DND-41 (cell line): Measurements from ENCODE around the gene ACSL3.

Experiments used
- ATAC-seq: fragments of 200-7000 bp; cut with Tn5 transposase; 3 replicates; pipeline ENCODE4 v1.9.1; 2021; ENCODE audit warnings: low read depth; ENCODE audit not compliant: insufficient read depth
- DNase-seq: peaks from one replicate; pipeline ENCODE4 v3.0.0-alpha.2; 2020
- H2AFZ ChIP-seq: 2 replicates; pipeline ENCODE4 v1.6.0; 2012; ENCODE audit warnings: low read depth, low read length
- H3K27ac ChIP-seq: 2 replicates; pipeline ENCODE4 v1.5.1; 2012; ENCODE audit warnings: low read length, inconsistent platforms
- H3K27me3 ChIP-seq: fragments of 200-600 bp; sonication (generic); 2 replicates; pipeline ENCODE4 v1.6.0; 2012; ENCODE audit warnings: low read length, mild to moderate bottlenecking, inconsistent platforms; ENCODE audit not compliant: insufficient read depth, poor library complexity
- H3K36me3 ChIP-seq: 2 replicates; pipeline ENCODE4 v1.5.1; 2012; ENCODE audit warnings: low read length, inconsistent platforms; ENCODE audit not compliant: insufficient read depth
- H3K4me1 ChIP-seq: 2 replicates; pipeline ENCODE4 v1.5.1; 2012; ENCODE audit warnings: mild to moderate bottlenecking, low read length; ENCODE audit not compliant: insufficient read depth
- H3K4me2 ChIP-seq: 2 replicates; pipeline ENCODE4 v1.6.0; 2012; ENCODE audit warnings: mild to moderate bottlenecking, moderate library complexity, low read length, inconsistent platforms; ENCODE audit not compliant: insufficient read depth
- H3K4me3 ChIP-seq, 2 experiments: fragments of 200-600 bp in 1 of 2; shearing (Covaris generic) in 1 of 2; 2 replicates each; pipeline ENCODE4 v1.5.1; 2012 to 2016; ENCODE audit warnings: inconsistent platforms in 2 of 2, low read length in 2 of 2, mild to moderate bottlenecking in 2 of 2, low read depth in 1 of 2, moderate library complexity in 1 of 2
- H3K79me2 ChIP-seq: 2 replicates; pipeline ENCODE4 v1.6.0; 2012; ENCODE audit warnings: low read length, inconsistent platforms; ENCODE audit not compliant: insufficient read depth
- H3K9ac ChIP-seq: 2 replicates; pipeline ENCODE4 v1.6.0; 2012; ENCODE audit warnings: low read depth, mild to moderate bottlenecking, inconsistent platforms, low read length, moderate library complexity
- H3K9me3 ChIP-seq: 2 replicates; pipeline ENCODE4 v1.5.1; 2012; ENCODE audit warnings: low read length, moderate library complexity, mild to moderate bottlenecking, inconsistent platforms; ENCODE audit not compliant: insufficient read depth, severe bottlenecking
- H4K20me1 ChIP-seq: 2 replicates; pipeline ENCODE4 v1.6.0; 2012; ENCODE audit warnings: low read length; ENCODE audit not compliant: insufficient read depth
- CTCF ChIP-seq: IDR thresholded peaks from 2 replicates; pipeline ENCODE4 v1.5.1; 2012; ENCODE audit warnings: borderline replicate concordance, low read length, moderate library complexity, mild to moderate bottlenecking; ENCODE audit not compliant: poor library complexity, severe bottlenecking; ENCODE audit errors: extremely low read depth
- EZH2 ChIP-seq: IDR thresholded peaks from 3 replicates; pipeline ENCODE4 v1.6.1; 2012; ENCODE audit warnings: borderline replicate concordance, low read depth, mild to moderate bottlenecking, moderate library complexity, low read length, inconsistent platforms; ENCODE audit not compliant: severe bottlenecking

ACSL3 gene

GRCh38 chr2:222859786-222860612 lies 837 bp upstream of the ACSL3 start:
- Histone ChIP-seq H3K36me3 (peaks cover 5% of the 10 kb centered on the region; the same call in 1 of the 2 replicates), H3K9ac (peak overlapping the region; percentile 97), H3K4me1 (peaks cover 41% of the 10 kb centered on the region), H3K4me2 (peak overlapping the region; percentile 82), H2AFZ (peak overlapping the region; percentile 38), H3K79me2 (peaks cover 42% of the 10 kb centered on the region), H3K27me3 (no peaks in the 10 kb centered on the region), H3K4me3 (peak overlapping the region; percentile 94 to 99; a peak in 3 of 4 replicates), H4K20me1 (peaks cover 33% of the 10 kb centered on the region), H3K9me3 (no peaks in the 10 kb centered on the region), H3K27ac (peak overlapping the region; percentile 45; the same call in 1 of the 2 replicates)
- TF ChIP-seq EZH2, result no peak
- ATAC-seq, result no peak
- DNase-seq, result no peak

- peak overlapping the region; percentile 90 for H3K27ac ChIP-seq
- H3K9me3 ChIP-seq, result no peaks in the 10 kb centered on the region
- H3K27me3 ChIP-seq, result no peaks in the 10 kb centered on the region
- H3K4me3 ChIP-seq, result peak overlapping the region; percentile 94 to 99
- H3K36me3 ChIP-seq, result peaks cover 5% of the 10 kb centered on the region; the same call in 1 of the 2 replicates
- peaks cover 58% of the 10 kb centered on the region for H3K79me2 ChIP-seq
- DNase-seq (peak; percentile 42), ATAC-seq (peak; percentile 18; the same call in 2 of the 3 replicates)
- peaks cover 45% of the 10 kb centered on the region for H3K4me1 ChIP-seq
- peaks cover 47% of the 10 kb centered on the region for H4K20me1 ChIP-seq
- TF ChIP-seq CTCF, result no peak
- peak overlapping the region; percentile 97 for H3K9ac ChIP-seq
- H3K4me2 ChIP-seq, result peak overlapping the region; percentile 82
- peak overlapping the region; percentile 79 for H2AFZ ChIP-seq
Observed at GRCh38 chr2:222861411-222862105, 722 bp downstream of the ACSL3 start.

GRCh38 chr2:222862106-222862908 lies 1.5 kb downstream of the ACSL3 start:
- peaks cover 54% of the 10 kb centered on the region for H4K20me1 ChIP-seq
- no peak for TF ChIP-seq EZH2
- peak; percentile 40 for TF ChIP-seq CTCF
- H3K79me2 ChIP-seq, result peaks cover 65% of the 10 kb centered on the region
- no peaks in the 10 kb centered on the region for H3K27me3 ChIP-seq
- peak overlapping the region; percentile 90 for H3K27ac ChIP-seq
- DNase-seq (no peak), ATAC-seq (no peak)
- peaks cover 5% of the 10 kb centered on the region; the same call in 1 of the 2 replicates for H3K36me3 ChIP-seq
- H3K4me1 ChIP-seq, result peaks cover 45% of the 10 kb centered on the region
- peak overlapping the region; percentile 94 to 99 for H3K4me3 ChIP-seq
- peak overlapping the region; percentile 97 for H3K9ac ChIP-seq
- H2AFZ ChIP-seq, result no peak overlapping the region
- H3K4me2 ChIP-seq, result peak overlapping the region; percentile 82
- H3K9me3 ChIP-seq, result no peaks in the 10 kb centered on the region
